ENCODE data around the gene NPBWR2. TPM values are rescaled to one million over a fixed set of nuclear protein-coding genes. Genes with fewer than 3 reads are reported as not detected.

The NPBWR2 gene
- polyA plus RNA-seq, 1 donor (not counting 4 experiments of a cell fraction or from before 2014, with no cell fraction given), result not detected

- TF ChIP-seq CTCF (optimal IDR thresholded peaks at IDR 0.05 in 1 of 3, IDR thresholded peaks at IDR 0.05 in 1 of 3, conservative IDR thresholded peaks at IDR 0.05 in 1 of 3; ENCODE audit: extremely low read depth in 1 of 3, insufficient read depth in 2 of 3, low read length in 3 of 3) (no peak), EZH2 (IDR thresholded peaks at IDR 0.05; ENCODE audit: low read length) (no peak)
Measured at GRCh38 chr20:64081624-64081964, 25.8 kb downstream of the NPBWR2 start.

GRCh38 chr20:64080813-64081623, 26.3 kb downstream of the NPBWR2 start:
- no peak overlapping the region for H2AFZ ChIP-seq (ENCODE audit: control insufficient read depth, low read length)
- H3K4me1 ChIP-seq (ENCODE audit: control insufficient read depth, extremely low read depth, insufficient read depth, low read length), result peaks cover 19% of the 10 kb centered on the region
- H3K27me3 ChIP-seq (ENCODE audit: control insufficient read depth, extremely low read depth, insufficient read depth, low read length), result peaks cover 40% of the 10 kb centered on the region
- H3K9me3 ChIP-seq (ENCODE audit: control insufficient read depth, low read depth, low read length), result no peaks in the 10 kb centered on the region
- FAIRE-seq (no peak), DNase-seq (ENCODE audit: low read depth, low spot score) (no peak)
- H3K79me2 ChIP-seq (ENCODE audit: control insufficient read depth, insufficient read depth, low read length), result peaks cover 2% of the 10 kb centered on the region
- no peak for TF ChIP-seq CTCF (optimal IDR thresholded peaks at IDR 0.05 in 1 of 3, IDR thresholded peaks at IDR 0.05 in 1 of 3, conservative IDR thresholded peaks at IDR 0.05 in 1 of 3; ENCODE audit: extremely low read depth in 1 of 3, insufficient read depth in 2 of 3, low read length in 3 of 3)
- TF ChIP-seq EZH2 (IDR thresholded peaks at IDR 0.05; ENCODE audit: low read length), result no peak
- no peak overlapping the region for H3K27ac ChIP-seq (ENCODE audit: control insufficient read depth, insufficient read depth, low read length)
- dilution Hi-C loops (cut with MboI; ENCODE audit: extremely low pct_ligation_motif_present, low sequenced_read_pairs), result no loop called here
- peaks cover 0 to 1% of the 10 kb centered on the region in 2 experiments for H3K36me3 ChIP-seq (ENCODE audit: control insufficient read depth in 2 of 2, extremely low read depth in 1 of 2, insufficient read depth in 2 of 2, low read length in 2 of 2)
- H3K4me2 ChIP-seq (ENCODE audit: control insufficient read depth, extremely low read depth, insufficient read depth, low read depth, low read length), result no peak overlapping the region
- H4K20me1 ChIP-seq (ENCODE audit: control insufficient read depth, extremely low read depth, insufficient read depth, low read length), result no peaks in the 10 kb centered on the region
- no peak overlapping the region for H3K4me3 ChIP-seq (ENCODE audit: control insufficient read depth in 2 of 3, extremely low read depth in 1 of 3, insufficient read depth in 2 of 3, low read depth in 1 of 3, low read length in 3 of 3)
- no peaks in the 10 kb centered on the region for H3K9me1 ChIP-seq (ENCODE audit: control insufficient read depth, extremely low read depth, insufficient read depth, low read length)
- H3K9ac ChIP-seq (ENCODE audit: control insufficient read depth, extremely low read depth, insufficient read depth, low read length), result no peak overlapping the region

More at GRCh38 chr20:64081624-64081964, 25.8 kb downstream of the NPBWR2 start:
- no peak overlapping the region for H3K9ac ChIP-seq (ENCODE audit: control insufficient read depth, extremely low read depth, insufficient read depth, low read length)
- H3K27ac ChIP-seq (ENCODE audit: control insufficient read depth, insufficient read depth, low read length), result no peak overlapping the region
- no peaks in the 10 kb centered on the region for H3K9me1 ChIP-seq (ENCODE audit: control insufficient read depth, extremely low read depth, insufficient read depth, low read length)
- no peak for FAIRE-seq
- no peaks in the 10 kb centered on the region for H4K20me1 ChIP-seq (ENCODE audit: control insufficient read depth, extremely low read depth, insufficient read depth, low read length)
- H3K27me3 ChIP-seq (ENCODE audit: control insufficient read depth, extremely low read depth, insufficient read depth, low read length), result peaks cover 43% of the 10 kb centered on the region
- no peaks in the 10 kb centered on the region for H3K36me3 ChIP-seq (ENCODE audit: control insufficient read depth in 2 of 2, extremely low read depth in 1 of 2, insufficient read depth in 2 of 2, low read length in 2 of 2)
- DNase-seq (ENCODE audit: low read depth, low spot score), result no peak
- peaks cover 2% of the 10 kb centered on the region for H3K79me2 ChIP-seq (ENCODE audit: control insufficient read depth, insufficient read depth, low read length)
- no peaks in the 10 kb centered on the region for H3K9me3 ChIP-seq (ENCODE audit: control insufficient read depth, low read depth, low read length)
- H3K4me3 ChIP-seq (ENCODE audit: control insufficient read depth in 2 of 3, extremely low read depth in 1 of 3, insufficient read depth in 2 of 3, low read depth in 1 of 3, low read length in 3 of 3), result no peak overlapping the region
- peaks cover 19% of the 10 kb centered on the region for H3K4me1 ChIP-seq (ENCODE audit: control insufficient read depth, extremely low read depth, insufficient read depth, low read length)
- dilution Hi-C loops (cut with MboI; ENCODE audit: extremely low pct_ligation_motif_present, low sequenced_read_pairs), result no loop called here
- H2AFZ ChIP-seq (ENCODE audit: control insufficient read depth, low read length), result no peak overlapping the region
- H3K4me2 ChIP-seq (ENCODE audit: control insufficient read depth, extremely low read depth, insufficient read depth, low read depth, low read length), result no peak overlapping the region

Measured in keratinocyte (primary cell).